H1 (cell line): ENCODE data around the gene MED13. TPM values are rescaled to one million over a fixed set of nuclear protein-coding genes. Genes with fewer than 3 reads are reported as not detected.

ENCODE experiments used
- CTCF ChIA-PET: fragments of 300-600 bp; sonication (Branson Sonifier 250); formaldehyde crosslinking; loops from one replicate; lab custom pipeline; 2021; ENCODE audit not compliant: partially characterized antibody; lab: Charles Lee
- POLR2A ChIA-PET: fragments of 300-600 bp; sonication (Branson Sonifier 250); formaldehyde crosslinking; loops from one replicate; lab custom pipeline; 2021; ENCODE audit warnings: inconsistent platforms; ENCODE audit not compliant: partially characterized antibody; lab: Charles Lee
- DNase-seq, 2 experiments: peaks; one replicate each; pipeline versions ENCODE4 v3.0.0 to v3.0.0-alpha.2; 2010 to 2022; ENCODE audit warnings: low spot score in 2 of 2, low read depth in 1 of 2, mixed read lengths in 1 of 2
- FAIRE-seq: peaks from 2 replicates; lab custom pipeline; 2011; peaks lifted over from hg19 to GRCh38; lab: Jason Lieb, UNC
- H2AFZ ChIP-seq: 2 replicates; pipeline ENCODE4 v1.8.1; 2012; ENCODE audit warnings: low read length, inconsistent platforms
- H2AK5ac ChIP-seq: 2 replicates; pipeline ENCODE4 v1.6.1; 2013; ENCODE audit warnings: low read depth, low read length
- H2BK120ac ChIP-seq: replicated peaks from 2 replicates; pipeline ENCODE3; 2013; ENCODE audit warnings: low read depth, low read length, inconsistent platforms
- H2BK12ac ChIP-seq: 2 replicates; pipeline ENCODE4 v1.6.1; 2013; ENCODE audit warnings: low read depth, low read length
- H2BK15ac ChIP-seq: 2 replicates; pipeline ENCODE4 v1.6.1; 2013; ENCODE audit warnings: low read length
- H2BK20ac ChIP-seq: 2 replicates; pipeline ENCODE4 v1.6.1; 2013; ENCODE audit warnings: low read length
- H2BK5ac ChIP-seq: 2 replicates; pipeline ENCODE4 v1.6.1; 2013; ENCODE audit warnings: low read depth, low read length
- H3K14ac ChIP-seq: 2 replicates; pipeline ENCODE4 v1.6.1; 2013; ENCODE audit warnings: inconsistent platforms; ENCODE audit not compliant: insufficient read length
- H3K18ac ChIP-seq: 2 replicates; pipeline ENCODE4 v1.6.1; 2013; ENCODE audit warnings: low read length; ENCODE audit errors: extremely low read depth
- H3K23ac ChIP-seq: 2 replicates; pipeline ENCODE4 v1.6.1; 2013; ENCODE audit warnings: inconsistent platforms; ENCODE audit not compliant: insufficient read length
- H3K23me2 ChIP-seq: 2 replicates; pipeline ENCODE4 v1.6.1; 2013; ENCODE audit warnings: low read depth, low read length
- H3K27ac ChIP-seq: 2 replicates; pipeline ENCODE4 v1.6.1; 2011; ENCODE audit warnings: low read depth, low read length, inconsistent platforms
- H3K27me3 ChIP-seq, 4 experiments: replicated peaks in 1 of 4; 1 replicate in 1 of 4; 2 replicates in 3 of 4; pipeline versions ENCODE4 v1.6.1 to v1.8.1; 2011 to 2013; ENCODE audit warnings: low read length in 3 of 4, mild to moderate bottlenecking in 3 of 4, inconsistent platforms in 2 of 4, mixed read lengths in 2 of 4, moderate library complexity in 1 of 4; ENCODE audit not compliant: control insufficient read depth in 3 of 4, insufficient read depth in 3 of 4; ENCODE audit errors: extremely low read depth in 1 of 4
- H3K36me3 ChIP-seq, 4 experiments: 2 replicates each; pipeline versions ENCODE4 v1.6.1 to v1.8.1; 2011 to 2013; ENCODE audit warnings: mild to moderate bottlenecking in 4 of 4, low read length in 3 of 4, moderate library complexity in 2 of 4, control low read depth in 1 of 4, inconsistent platforms in 1 of 4; ENCODE audit not compliant: insufficient read depth in 4 of 4, control insufficient read depth in 2 of 4
- H3K4ac ChIP-seq: replicated peaks from 2 replicates; pipeline ENCODE3; 2013; ENCODE audit warnings: low read length, low read depth, mixed read lengths, inconsistent platforms; ENCODE audit not compliant: insufficient read length
- H3K4me1 ChIP-seq, 4 experiments: replicated peaks in 1 of 4; 1 replicate in 1 of 4; 2 replicates in 3 of 4; pipeline versions ENCODE4 v1.6.1 to v1.8.1; 2011 to 2013; ENCODE audit warnings: low read length in 3 of 4, inconsistent platforms in 2 of 4, mixed read lengths in 1 of 4; ENCODE audit not compliant: insufficient read depth in 4 of 4, control insufficient read depth in 3 of 4
- H3K4me2 ChIP-seq, 2 experiments: 2 replicates each; pipeline versions ENCODE4 v1.6.1 to v1.8.1; 2011 to 2013; ENCODE audit warnings: low read depth in 2 of 2, low read length in 2 of 2, control low read depth in 1 of 2, inconsistent platforms in 1 of 2, mild to moderate bottlenecking in 1 of 2; ENCODE audit not compliant: insufficient read depth in 1 of 2
- H3K4me3 ChIP-seq, 4 experiments: fragments of 200-600, 300-600 bp in 1 of 4; sonication (generic), shearing (Covaris generic), sonication (Bioruptor Twin) in 1 of 4; 2 replicates each; pipeline versions ENCODE4 v1.5.1 to v1.8.1; 2011 to 2016; ENCODE audit warnings: low read length in 4 of 4, low read depth in 3 of 4, control low read depth in 2 of 4, inconsistent platforms in 2 of 4, mild to moderate bottlenecking in 2 of 4, mixed read lengths in 1 of 4, moderate library complexity in 1 of 4; ENCODE audit not compliant: insufficient read depth in 2 of 4; ENCODE audit errors: extremely low read depth in 1 of 4
- H3K56ac ChIP-seq: replicated peaks from 2 replicates; pipeline ENCODE3; 2013; ENCODE audit warnings: low read depth, mild to moderate bottlenecking, mixed read lengths, low read length, inconsistent platforms; ENCODE audit not compliant: insufficient read length
- H3K79me1 ChIP-seq: 2 replicates; pipeline ENCODE4 v1.6.1; 2013; ENCODE audit warnings: low read depth, low read length, control low read depth
- H3K79me2 ChIP-seq, 2 experiments: 2 replicates each; pipeline versions ENCODE4 v1.6.1 to v1.8.1; 2012 to 2013; ENCODE audit warnings: low read length in 2 of 2, mild to moderate bottlenecking in 2 of 2, inconsistent platforms in 1 of 2; ENCODE audit not compliant: insufficient read depth in 2 of 2, control insufficient read depth in 1 of 2
- H3K9ac ChIP-seq, 4 experiments: replicated peaks in 1 of 4; 1 replicate in 1 of 4; 2 replicates in 3 of 4; pipeline versions ENCODE4 v1.6.1 to v1.8.1; 2011 to 2013; ENCODE audit warnings: low read depth in 3 of 4, low read length in 3 of 4, control low read depth in 2 of 4, mild to moderate bottlenecking in 2 of 4, moderate library complexity in 2 of 4, inconsistent platforms in 1 of 4; ENCODE audit errors: extremely low read depth in 1 of 4
- H3K9me3 ChIP-seq, 2 experiments: 2 replicates each; pipeline versions ENCODE4 v1.6.1 to v1.8.1; 2012 to 2013; ENCODE audit warnings: mild to moderate bottlenecking in 2 of 2, moderate library complexity in 2 of 2, control low read depth in 1 of 2, inconsistent platforms in 1 of 2, low read depth in 1 of 2, low read length in 1 of 2, mixed read lengths in 1 of 2; ENCODE audit not compliant: insufficient read depth in 2 of 2
- H4K20me1 ChIP-seq, 2 experiments: replicated peaks in 1 of 2; 2 replicates each; pipeline versions ENCODE3 to v1.8.1; 2011 to 2013; ENCODE audit warnings: inconsistent platforms in 2 of 2, low read length in 2 of 2, mild to moderate bottlenecking in 1 of 2; ENCODE audit not compliant: insufficient read depth in 2 of 2, control insufficient read depth in 1 of 2
- H4K5ac ChIP-seq: 2 replicates; pipeline ENCODE4 v1.6.1; 2013; ENCODE audit warnings: low read length, low read depth, mixed read lengths, inconsistent platforms; ENCODE audit not compliant: insufficient read length
- H4K8ac ChIP-seq: 2 replicates; pipeline ENCODE4 v1.8.0; 2013; ENCODE audit warnings: mild to moderate bottlenecking, moderate library complexity, low read length, inconsistent platforms; ENCODE audit not compliant: insufficient read depth; ENCODE audit errors: extremely low read depth
- H4K91ac ChIP-seq: replicated peaks from 2 replicates; pipeline ENCODE3; 2013; ENCODE audit warnings: low read length, mixed read lengths, inconsistent platforms; ENCODE audit not compliant: insufficient read length
- CTBP2 ChIP-seq: IDR thresholded peaks from 2 replicates; pipeline ENCODE4 v1.7.0; 2011; ENCODE audit warnings: borderline replicate concordance, mild to moderate bottlenecking, moderate library complexity, mixed read lengths, low read length; ENCODE audit not compliant: insufficient read depth, insufficient read length
- WGBS, 2 experiments: shearing (Covaris generic) in 1 of 2; methylation state at CpG; one replicate each; pipeline versions ENCODE4 v1.1.6 to v1.1.7; 2013 to 2015; ENCODE audit warnings: low lambda C conversion rate in 2 of 2, mixed read lengths in 2 of 2, inconsistent platforms in 1 of 2, low coverage in 1 of 2, missing lambda C conversion rate in 1 of 2; ENCODE audit not compliant: insufficient replicate concordance in 2 of 2, insufficient coverage in 1 of 2, insufficient read length in 1 of 2; ENCODE audit errors: extremely low coverage in 1 of 2, missing lambda C conversion rate in 1 of 2; 5-methylcytosine and 5-hydroxymethylcytosine counted together
- polyA plus RNA-seq, 7 experiments: library from polyadenylated mRNA; depleted of rRNA in 3 of 7; stranded (reverse) in 5 of 7; unstranded in 2 of 7; fragments of >200 nt in 5 of 7; fragments of 200-250 nt in 2 of 7; gene quantifications; 1 replicate in 5 of 7; 2 replicates in 1 of 7; 4 replicates in 1 of 7; pipeline versions ENCODE4 v1.2.1 to v1.2.3, GENCODE V29; 2011 to 2013; ENCODE audit warnings: missing spikeins in 2 of 7, mixed read lengths in 2 of 7
- total RNA-seq: library from RNA; stranded (reverse); fragmentation: NEBNext Ultra II Directional; extraction: Animal tissue kit (Norgen Biotek cat#: 25700); gene quantifications from 2 replicates; pipeline ENCODE4 v1.2.1, GENCODE V29; 2021

MED13 gene
- total and polyA plus RNA-seq, 2 of the 8 experiments (the other 6 are each of a cell fraction or from before 2014, with no cell fraction given), result 11.3 to 44.8 TPM

GRCh38 chr17:62000186-62000585 lies 64.9 kb downstream of the MED13 start:
- Histone ChIP-seq H2BK120ac (no peak overlapping the region), H3K27ac (no peak overlapping the region), H3K23me2 (no peaks in the 10 kb centered on the region), H4K91ac (no peak overlapping the region), H3K4ac (no peak overlapping the region), H4K5ac (no peak overlapping the region), H3K36me3 (peaks cover 0 to 11% (median 0%) of the 10 kb centered on the region in 4 experiments; a peak in 1 of 8 replicates), H2BK15ac (no peak overlapping the region), H3K9ac (no peak overlapping the region), H3K56ac (no peak overlapping the region), H3K27me3 (no peaks in the 10 kb centered on the region), H2AK5ac (no peak overlapping the region), H3K79me2 (peaks cover 0 to 70% of the 10 kb centered on the region in 2 experiments; a peak in 2 of 4 replicates), H3K18ac (no peak overlapping the region), H3K4me1 (no peaks in the 10 kb centered on the region), H3K79me1 (no peaks in the 10 kb centered on the region; the same call in 1 of the 2 replicates), H3K9me3 (no peaks in the 10 kb centered on the region), H2AFZ (no peak overlapping the region), H4K20me1 (no peaks in the 10 kb centered on the region), H3K4me2 (no peak overlapping the region), H3K14ac (no peak overlapping the region), H2BK5ac (no peak overlapping the region), H4K8ac (no peak overlapping the region), H3K23ac (no peak overlapping the region), H3K4me3 (no peak overlapping the region), H2BK12ac (no peak overlapping the region), H2BK20ac (no peak overlapping the region)
- CTCF ChIA-PET, result interaction anchor here (1.0 kb wide), 1 partner anchor 110 kb away, joined by 3 read pairs; no protein-coding TSS in a partner anchor
- no peak for DNase-seq
- POLR2A ChIA-PET, result no interaction called here
- 89% methylated on average over 3 of the region's 3 CpGs; no CpG with 5 or more reads in 1 of the 2 experiments for WGBS, 2 experiments
- no peak for FAIRE-seq
- TF ChIP-seq CTBP2, result no peak
